Endothelial cell of umbilical vein (primary cell): ENCODE measurements around the gene TRAPPC2L.

Experiments
- EZH2 ChIP-seq: IDR thresholded peaks from 2 replicates; pipeline ENCODE4 v1.6.1; 2012; ENCODE audit warnings: borderline replicate concordance, low read depth, mild to moderate bottlenecking, moderate library complexity, low read length, inconsistent platforms; ENCODE audit not compliant: severe bottlenecking
- JUN ChIP-seq: IDR thresholded peaks from 2 replicates; pipeline ENCODE4 v1.6.1; 2011; ENCODE audit warnings: borderline replicate concordance, low read depth; ENCODE audit not compliant: insufficient read length, insufficient read depth
- POLR2AphosphoS5 ChIP-seq: IDR thresholded peaks from 2 replicates; pipeline ENCODE4 v1.6.1; 2012; ENCODE audit warnings: low read depth, mild to moderate bottlenecking, control low read depth, low read length, moderate library complexity; ENCODE audit not compliant: insufficient read depth
- TF ChIP-seq, protein P1 (sequence below), 2 donors: IDR thresholded peaks; 1 replicate in 1 of 2; 2 replicates in 1 of 2; pipeline ENCODE4 v1.5.1; 2011; ENCODE audit warnings: low read length in 2 of 2, mild to moderate bottlenecking in 2 of 2, moderate library complexity in 2 of 2, control low read depth in 1 of 2, inconsistent platforms in 1 of 2, low read depth in 1 of 2; ENCODE audit not compliant: insufficient read depth in 1 of 2; ENCODE audit errors: extremely low read depth in 1 of 2

DNA sequence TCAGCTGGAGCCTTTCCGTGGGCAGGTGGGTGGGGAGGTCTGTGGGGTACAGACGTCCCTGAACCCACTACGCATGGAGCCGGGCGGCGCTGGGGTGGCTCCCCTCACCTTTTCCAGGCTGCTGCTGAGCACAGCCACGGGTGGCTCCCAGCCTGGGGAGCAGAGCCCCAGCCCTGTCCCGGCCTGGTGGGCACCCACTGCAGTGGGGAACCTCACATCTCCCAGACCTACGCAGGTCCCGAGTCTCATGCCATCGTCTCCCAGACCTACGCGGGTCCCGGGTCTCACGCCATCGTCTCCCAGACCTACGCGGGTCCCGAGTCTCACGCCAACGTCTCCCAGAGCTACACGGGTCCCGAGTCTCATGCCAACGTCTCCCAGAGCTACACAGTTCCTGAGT lies 28.2 kb upstream of the TRAPPC2L start:
- TF ChIP-seq POLR2AphosphoS5 = no peak
- TF ChIP-seq JUN = no peak
- TF ChIP-seq, protein P1, sequence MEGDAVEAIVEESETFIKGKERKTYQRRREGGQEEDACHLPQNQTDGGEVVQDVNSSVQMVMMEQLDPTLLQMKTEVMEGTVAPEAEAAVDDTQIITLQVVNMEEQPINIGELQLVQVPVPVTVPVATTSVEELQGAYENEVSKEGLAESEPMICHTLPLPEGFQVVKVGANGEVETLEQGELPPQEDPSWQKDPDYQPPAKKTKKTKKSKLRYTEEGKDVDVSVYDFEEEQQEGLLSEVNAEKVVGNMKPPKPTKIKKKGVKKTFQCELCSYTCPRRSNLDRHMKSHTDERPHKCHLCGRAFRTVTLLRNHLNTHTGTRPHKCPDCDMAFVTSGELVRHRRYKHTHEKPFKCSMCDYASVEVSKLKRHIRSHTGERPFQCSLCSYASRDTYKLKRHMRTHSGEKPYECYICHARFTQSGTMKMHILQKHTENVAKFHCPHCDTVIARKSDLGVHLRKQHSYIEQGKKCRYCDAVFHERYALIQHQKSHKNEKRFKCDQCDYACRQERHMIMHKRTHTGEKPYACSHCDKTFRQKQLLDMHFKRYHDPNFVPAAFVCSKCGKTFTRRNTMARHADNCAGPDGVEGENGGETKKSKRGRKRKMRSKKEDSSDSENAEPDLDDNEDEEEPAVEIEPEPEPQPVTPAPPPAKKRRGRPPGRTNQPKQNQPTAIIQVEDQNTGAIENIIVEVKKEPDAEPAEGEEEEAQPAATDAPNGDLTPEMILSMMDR (IDR thresholded peaks at IDR 0.05; ENCODE audit: extremely low read depth in 1 of 2, insufficient read depth in 1 of 2, low read depth in 1 of 2, low read length in 2 of 2) = no peak
- no peak for TF ChIP-seq EZH2
